Measurements from ENCODE around the gene MFSD6.
"Not testable (repeated sequence)": the region's sequence is repeated elsewhere in the genome, so short reads cannot be mapped to it uniquely, and the experiment has no call there.

Gene MFSD6

GRCh38 chr2:190501702-190502407, 93.7 kb downstream of the MFSD6 start:
- no peak for DNase-seq

- no peak for DNase-seq
Measured at GRCh38 chr2:190503088-190503487, 94.9 kb downstream of the MFSD6 start.

GRCh38 chr2:190504912-190505311, 96.8 kb downstream of the MFSD6 start:
- no peak for DNase-seq

- DNase-seq = no peak
Measured at GRCh38 chr2:190505696-190506095, 97.5 kb downstream of the MFSD6 start.

GRCh38 chr2:190506666-190507065, 98.5 kb downstream of the MFSD6 start:
- DNase-seq = no peak

GRCh38 chr2:190507135-190507534, 99.0 kb downstream of the MFSD6 start:
- no peak for DNase-seq

- not testable (repeated sequence) for DNase-seq
Measured at GRCh38 chr2:190509895-190510294, 101.7 kb downstream of the MFSD6 start.

GRCh38 chr2:190511104-190511503, 102.9 kb downstream of the MFSD6 start:
- no peak for DNase-seq

- DNase-seq = peak; percentile 26 to 47
Measured at GRCh38 chr2:190512539-190513095, 104.5 kb downstream of the MFSD6 start.

- no peak for DNase-seq
Measured at GRCh38 chr2:190513877-190514276, 105.7 kb downstream of the MFSD6 start.

- DNase-seq = no peak
Measured at GRCh38 chr2:190514676-190515075, 106.5 kb downstream of the MFSD6 start.

GRCh38 chr2:190515687-190516086, 107.5 kb downstream of the MFSD6 start:
- no peak for DNase-seq

- no peak for DNase-seq
Measured at GRCh38 chr2:190517468-190517867, 109.3 kb downstream of the MFSD6 start.

- DNase-seq = peak in 1 of 2 donors; percentile 7
Measured at GRCh38 chr2:190519975-190520767, 112.0 kb downstream of the MFSD6 start.

- DNase-seq = no peak
Measured at GRCh38 chr2:190524928-190525327, 116.8 kb downstream of the MFSD6 start.

GRCh38 chr2:190526105-190526750, 118.1 kb downstream of the MFSD6 start:
- DNase-seq = peak; percentile 56 to 82

GRCh38 chr2:190527214-190527613, 119.1 kb downstream of the MFSD6 start:
- no peak for DNase-seq

GRCh38 chr2:190527918-190528317, 119.8 kb downstream of the MFSD6 start:
- DNase-seq = no peak

- DNase-seq = peak; percentile 56
Measured at GRCh38 chr2:190528521-190529001, 120.4 kb downstream of the MFSD6 start.

- DNase-seq = peak; percentile 18 to 35
Measured at GRCh38 chr2:190529486-190530247, 121.5 kb downstream of the MFSD6 start.

GRCh38 chr2:190530248-190530900, 122.2 kb downstream of the MFSD6 start:
- no peak for DNase-seq

- DNase-seq = no peak
Measured at GRCh38 chr2:190532581-190532980, 124.4 kb downstream of the MFSD6 start.

Measured in inflammatory macrophage (primary cell).